ENCODE results near the gene UBA6. TPM values are rescaled to one million over a fixed set of nuclear protein-coding genes. Genes with fewer than 3 reads are reported as not detected.

UBA6 gene
- total and polyA plus RNA-seq, 9 of the 15 experiments (the other 6 are each of a cell fraction or from before 2014, with no cell fraction given): 22.9 to 139 (median 94.6) TPM

DNA sequence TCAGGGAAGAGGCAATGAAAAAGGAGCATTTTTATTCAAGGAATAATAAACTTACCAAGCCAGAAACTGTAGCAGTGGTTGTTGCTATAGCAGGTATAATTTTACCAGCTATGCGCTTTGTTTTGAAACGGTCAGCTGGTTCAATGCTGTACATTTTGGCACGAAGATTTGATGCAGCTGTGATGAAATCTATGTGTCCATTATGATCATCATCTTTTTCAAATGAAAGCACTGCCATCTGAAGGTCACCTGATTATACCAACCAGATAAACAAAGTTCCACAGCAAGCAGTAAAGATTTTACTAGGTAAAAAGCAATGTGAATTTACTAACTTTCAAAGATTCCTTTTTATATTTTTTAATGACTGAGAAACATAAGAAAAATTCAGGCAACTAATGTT is 76.0 kb downstream of the UBA6 start (continued):
- TF ChIP-seq, protein P1, sequence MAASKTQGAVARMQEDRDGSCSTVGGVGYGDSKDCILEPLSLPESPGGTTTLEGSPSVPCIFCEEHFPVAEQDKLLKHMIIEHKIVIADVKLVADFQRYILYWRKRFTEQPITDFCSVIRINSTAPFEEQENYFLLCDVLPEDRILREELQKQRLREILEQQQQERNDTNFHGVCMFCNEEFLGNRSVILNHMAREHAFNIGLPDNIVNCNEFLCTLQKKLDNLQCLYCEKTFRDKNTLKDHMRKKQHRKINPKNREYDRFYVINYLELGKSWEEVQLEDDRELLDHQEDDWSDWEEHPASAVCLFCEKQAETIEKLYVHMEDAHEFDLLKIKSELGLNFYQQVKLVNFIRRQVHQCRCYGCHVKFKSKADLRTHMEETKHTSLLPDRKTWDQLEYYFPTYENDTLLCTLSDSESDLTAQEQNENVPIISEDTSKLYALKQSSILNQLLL (CRISPR knock-in tag; IDR thresholded peaks at IDR 0.05; ENCODE audit: borderline replicate concordance): no peak
- TF ChIP-seq EWSR1 (IDR thresholded peaks at IDR 0.05; ENCODE audit: borderline replicate concordance, low read depth, partially characterized antibody) (no peak), ZNF780A (CRISPR knock-in tag; IDR thresholded peaks at IDR 0.05) (no peak), CBFA2T2 (conservative IDR thresholded peaks at IDR 0.05) (no peak)

DNA sequence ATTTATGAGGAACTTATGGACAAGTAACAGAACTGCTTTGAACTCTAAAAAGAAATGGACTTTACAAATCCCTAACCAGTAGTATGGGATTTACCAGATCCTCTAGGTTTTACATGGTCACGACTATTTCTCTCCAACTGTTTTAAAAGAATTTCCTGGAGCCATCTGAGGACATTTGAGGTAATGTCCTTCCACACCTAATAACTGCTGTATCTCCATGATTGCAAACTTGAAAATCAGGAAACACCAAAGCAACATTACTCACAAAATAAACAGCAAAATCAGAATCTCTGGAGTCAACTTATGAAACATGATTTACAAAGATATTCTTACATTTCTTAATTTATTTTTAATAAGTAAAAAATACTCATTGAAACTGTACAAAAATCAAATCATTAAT is 84.5 kb downstream of the UBA6 start:
- Histone ChIP-seq H3K79me2 (ENCODE audit: control insufficient read depth, insufficient read depth, low read length) (no peaks in the 10 kb centered on the region), H3K27me3 (ENCODE audit: control insufficient read depth in 2 of 2, insufficient read depth in 2 of 2, low read length in 2 of 2) (no peaks in the 10 kb centered on the region), H4K20me1 (replicated peaks; ENCODE audit: control insufficient read depth, insufficient read depth, low read length) (no peaks in the 10 kb centered on the region), H3K9me3 (replicated peaks; ENCODE audit: control insufficient read depth, insufficient read depth, low read depth, low read length) (no peaks in the 10 kb centered on the region), H3K9me1 (ENCODE audit: control insufficient read depth, insufficient read depth, low read length) (no peaks in the 10 kb centered on the region), H3K4me1 (replicated peaks in 1 of 2; ENCODE audit: control insufficient read depth in 2 of 2, insufficient read depth in 2 of 2, low read length in 2 of 2) (no peaks in the 10 kb centered on the region), H3K4me2 (ENCODE audit: insufficient read depth, low read length) (no peak overlapping the region), H3K4me3 (no peak overlapping the region), H3K27ac (ENCODE audit: extremely low read depth, low read depth, low read length) (no peak overlapping the region), H3K36me3 (ENCODE audit: control insufficient read depth, insufficient read depth, low read length) (peaks cover 60% of the 10 kb centered on the region), H3K9ac (ENCODE audit: insufficient read depth in 1 of 2, low read depth in 2 of 2, low read length in 2 of 2) (no peak overlapping the region), H2AFZ (ENCODE audit: low read depth, low read length) (no peak overlapping the region)
- intact Hi-C loops (cut with micrococcal nuclease): no loop called here
- 100% methylated on average over 1 of the region's 1 CpG for WGBS (ENCODE audit: insufficient coverage, low coverage, missing lambda C conversion rate)
- ChIA-PET CTCF (ENCODE audit: low intra/inter-chr PET ratio) (no interaction called here), POLR2A (no interaction called here)
- DNase-seq (ENCODE audit: extremely low read depth in 1 of 4, low spot score in 3 of 4) (no peak), FAIRE-seq (peak; percentile 23), ATAC-seq (no peak)
- in situ Hi-C loops (cut with MboI): no loop called here
- no TSS peak for BruUV-seq (replicated peaks)
- no peak for TF ChIP-seq HIVEP1 (CRISPR knock-in tag; IDR thresholded peaks at IDR 0.05)
- no peak for TF ChIP-seq MYNN (IDR thresholded peaks at IDR 0.05)
- no peak for TF ChIP-seq MYNN (CRISPR knock-in tag; IDR thresholded peaks at IDR 0.05)
- no peak for TF ChIP-seq NONO (IDR thresholded peaks at IDR 0.05; ENCODE audit: low read depth in 2 of 2, low read length in 1 of 2)
- TF ChIP-seq, protein P2, sequence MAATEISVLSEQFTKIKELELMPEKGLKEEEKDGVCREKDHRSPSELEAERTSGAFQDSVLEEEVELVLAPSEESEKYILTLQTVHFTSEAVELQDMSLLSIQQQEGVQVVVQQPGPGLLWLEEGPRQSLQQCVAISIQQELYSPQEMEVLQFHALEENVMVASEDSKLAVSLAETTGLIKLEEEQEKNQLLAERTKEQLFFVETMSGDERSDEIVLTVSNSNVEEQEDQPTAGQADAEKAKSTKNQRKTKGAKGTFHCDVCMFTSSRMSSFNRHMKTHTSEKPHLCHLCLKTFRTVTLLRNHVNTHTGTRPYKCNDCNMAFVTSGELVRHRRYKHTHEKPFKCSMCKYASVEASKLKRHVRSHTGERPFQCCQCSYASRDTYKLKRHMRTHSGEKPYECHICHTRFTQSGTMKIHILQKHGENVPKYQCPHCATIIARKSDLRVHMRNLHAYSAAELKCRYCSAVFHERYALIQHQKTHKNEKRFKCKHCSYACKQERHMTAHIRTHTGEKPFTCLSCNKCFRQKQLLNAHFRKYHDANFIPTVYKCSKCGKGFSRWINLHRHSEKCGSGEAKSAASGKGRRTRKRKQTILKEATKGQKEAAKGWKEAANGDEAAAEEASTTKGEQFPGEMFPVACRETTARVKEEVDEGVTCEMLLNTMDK (IDR thresholded peaks at IDR 0.05; ENCODE audit: borderline replicate concordance, insufficient read depth, low read depth, low read length, poor library complexity, severe bottlenecking): no peak
- TF ChIP-seq GTF2A2 (tag; IDR thresholded peaks at IDR 0.05): no peak
- no peak for TF ChIP-seq MYBL2 (IDR thresholded peaks at IDR 0.05; ENCODE audit: low read depth)
- TF ChIP-seq MYBL2 (CRISPR knock-in tag; IDR thresholded peaks at IDR 0.05; ENCODE audit: borderline replicate concordance): no peak
- no peak for TF ChIP-seq FOXJ2 (tag; IDR thresholded peaks at IDR 0.05)
- TF ChIP-seq POLR3A (IDR thresholded peaks at IDR 0.05; ENCODE audit: borderline replicate concordance, extremely low read depth, insufficient read depth, insufficient read length): no peak
- TF ChIP-seq, protein P3, sequence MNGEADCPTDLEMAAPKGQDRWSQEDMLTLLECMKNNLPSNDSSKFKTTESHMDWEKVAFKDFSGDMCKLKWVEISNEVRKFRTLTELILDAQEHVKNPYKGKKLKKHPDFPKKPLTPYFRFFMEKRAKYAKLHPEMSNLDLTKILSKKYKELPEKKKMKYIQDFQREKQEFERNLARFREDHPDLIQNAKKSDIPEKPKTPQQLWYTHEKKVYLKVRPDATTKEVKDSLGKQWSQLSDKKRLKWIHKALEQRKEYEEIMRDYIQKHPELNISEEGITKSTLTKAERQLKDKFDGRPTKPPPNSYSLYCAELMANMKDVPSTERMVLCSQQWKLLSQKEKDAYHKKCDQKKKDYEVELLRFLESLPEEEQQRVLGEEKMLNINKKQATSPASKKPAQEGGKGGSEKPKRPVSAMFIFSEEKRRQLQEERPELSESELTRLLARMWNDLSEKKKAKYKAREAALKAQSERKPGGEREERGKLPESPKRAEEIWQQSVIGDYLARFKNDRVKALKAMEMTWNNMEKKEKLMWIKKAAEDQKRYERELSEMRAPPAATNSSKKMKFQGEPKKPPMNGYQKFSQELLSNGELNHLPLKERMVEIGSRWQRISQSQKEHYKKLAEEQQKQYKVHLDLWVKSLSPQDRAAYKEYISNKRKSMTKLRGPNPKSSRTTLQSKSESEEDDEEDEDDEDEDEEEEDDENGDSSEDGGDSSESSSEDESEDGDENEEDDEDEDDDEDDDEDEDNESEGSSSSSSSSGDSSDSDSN (IDR thresholded peaks at IDR 0.05; ENCODE audit: borderline replicate concordance in 1 of 2, low read depth in 2 of 2, low read length in 2 of 2): no peak
- no peak for TF ChIP-seq CHD2 (IDR thresholded peaks at IDR 0.05; ENCODE audit: low read depth, low read length)

Data from K562 (cell line).